Stimulated activated CD4-positive, alpha-beta T cell treated with anti-CD3 and anti-CD28 coated beads, Interleukin-15, amount 100 ng/mL, for 1 hour (primary cell): ENCODE results near the gene EFNB1.

Experiments used
- DNase-seq, 2 donors: peaks; one replicate each; pipeline ENCODE4 v3.0.0-alpha.2; 2020; ENCODE audit warnings: low read depth in 1 of 2, low spot score in 1 of 2

The EFNB1 gene

DNA sequence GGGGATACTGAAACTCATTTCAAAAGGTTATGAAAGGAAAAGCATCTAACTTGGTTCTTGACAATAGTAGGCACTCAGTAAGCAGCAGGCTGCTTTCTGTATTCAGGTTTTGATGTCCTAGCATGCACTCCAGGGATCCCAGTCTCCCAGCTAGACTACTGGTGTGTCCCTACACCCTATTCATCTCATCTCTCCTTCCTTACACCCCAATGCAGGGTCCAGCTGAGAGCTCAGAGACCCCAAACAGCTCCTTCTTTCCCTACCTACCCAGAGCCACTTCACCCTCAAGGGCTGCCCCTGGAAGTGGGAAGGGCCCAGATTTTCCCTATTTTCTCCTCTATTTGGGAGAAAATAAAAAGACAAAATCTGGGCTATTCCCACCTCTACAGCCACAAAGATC lies 1.6 kb upstream of the EFNB1 start:
- no peak for DNase-seq

DNA sequence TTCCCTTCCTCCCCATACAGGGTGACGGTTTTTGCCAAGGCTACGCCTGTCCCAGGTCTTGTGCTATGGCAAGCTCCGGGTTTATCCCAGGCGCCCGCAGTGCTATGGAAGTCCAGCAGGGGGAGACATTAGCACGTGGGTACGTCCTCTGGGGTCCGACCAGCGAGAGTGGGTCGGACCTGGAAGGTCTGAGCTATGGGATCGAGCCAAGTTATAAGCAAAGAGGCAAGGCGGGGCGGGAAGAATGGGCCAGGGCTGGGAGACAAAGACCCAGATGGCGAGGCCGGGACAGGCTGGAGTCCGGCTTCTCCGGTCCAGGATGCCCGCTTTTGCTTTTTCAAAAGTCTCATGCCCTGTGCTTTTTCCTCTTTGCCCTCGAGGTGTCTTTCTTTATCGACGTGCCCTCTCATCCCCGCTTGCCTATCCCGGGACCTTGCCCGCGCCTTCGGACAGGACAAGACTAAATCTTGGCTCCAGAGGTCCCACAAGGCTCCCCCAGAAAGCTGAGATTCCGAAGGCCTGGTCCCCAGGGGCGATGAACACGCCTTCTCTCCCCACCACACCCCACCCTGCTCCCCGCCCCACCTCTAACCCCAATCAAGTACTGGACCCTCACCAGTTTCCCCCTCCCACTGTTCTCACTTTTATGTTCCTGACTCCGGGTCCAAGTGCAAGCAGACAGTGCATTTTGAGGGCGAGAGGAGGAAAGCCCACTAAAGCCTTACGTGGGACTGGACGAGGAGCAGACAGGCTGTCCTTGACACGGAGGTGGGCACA lies 785 bp upstream of the EFNB1 start:
- DNase-seq: peak; percentile 54 to 69

DNA sequence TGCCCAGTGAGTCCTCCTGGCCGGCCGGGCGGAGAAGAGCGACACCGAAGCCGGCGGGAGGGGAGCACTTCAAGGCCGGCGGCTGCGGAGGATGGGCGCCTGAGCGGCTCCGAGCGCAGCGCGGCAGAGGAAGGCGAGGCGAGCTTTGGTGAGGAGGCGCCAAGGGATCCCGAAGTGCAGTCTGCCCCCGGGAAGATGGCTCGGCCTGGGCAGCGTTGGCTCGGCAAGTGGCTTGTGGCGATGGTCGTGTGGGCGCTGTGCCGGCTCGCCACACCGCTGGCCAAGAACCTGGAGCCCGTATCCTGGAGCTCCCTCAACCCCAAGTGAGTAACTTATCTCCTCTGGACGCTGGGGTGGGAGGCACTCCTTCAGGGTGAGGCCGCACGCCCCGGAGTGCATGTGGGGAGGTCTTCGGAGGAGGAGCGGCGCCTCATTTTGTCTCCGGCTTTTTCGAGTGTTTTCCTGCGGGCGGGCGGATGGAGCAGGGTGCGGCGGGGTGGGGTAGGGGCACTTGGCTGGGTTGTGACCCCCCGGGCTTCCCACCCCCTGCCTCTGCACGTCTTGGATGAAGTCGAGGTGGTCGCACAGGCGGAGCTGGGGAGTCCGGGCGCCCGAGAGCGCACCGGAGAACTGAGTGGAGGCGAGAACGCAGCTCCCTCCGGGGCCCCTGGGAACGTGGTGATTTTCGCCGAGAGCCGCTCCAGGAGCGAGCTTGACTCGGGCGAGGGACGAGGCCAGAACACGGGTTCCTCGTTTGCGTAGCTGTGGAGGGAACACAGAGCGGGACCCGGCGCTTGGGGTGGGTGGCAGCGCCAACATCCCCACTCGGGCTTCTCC lies 979 bp downstream of the EFNB1 start:
- no peak for DNase-seq

DNA sequence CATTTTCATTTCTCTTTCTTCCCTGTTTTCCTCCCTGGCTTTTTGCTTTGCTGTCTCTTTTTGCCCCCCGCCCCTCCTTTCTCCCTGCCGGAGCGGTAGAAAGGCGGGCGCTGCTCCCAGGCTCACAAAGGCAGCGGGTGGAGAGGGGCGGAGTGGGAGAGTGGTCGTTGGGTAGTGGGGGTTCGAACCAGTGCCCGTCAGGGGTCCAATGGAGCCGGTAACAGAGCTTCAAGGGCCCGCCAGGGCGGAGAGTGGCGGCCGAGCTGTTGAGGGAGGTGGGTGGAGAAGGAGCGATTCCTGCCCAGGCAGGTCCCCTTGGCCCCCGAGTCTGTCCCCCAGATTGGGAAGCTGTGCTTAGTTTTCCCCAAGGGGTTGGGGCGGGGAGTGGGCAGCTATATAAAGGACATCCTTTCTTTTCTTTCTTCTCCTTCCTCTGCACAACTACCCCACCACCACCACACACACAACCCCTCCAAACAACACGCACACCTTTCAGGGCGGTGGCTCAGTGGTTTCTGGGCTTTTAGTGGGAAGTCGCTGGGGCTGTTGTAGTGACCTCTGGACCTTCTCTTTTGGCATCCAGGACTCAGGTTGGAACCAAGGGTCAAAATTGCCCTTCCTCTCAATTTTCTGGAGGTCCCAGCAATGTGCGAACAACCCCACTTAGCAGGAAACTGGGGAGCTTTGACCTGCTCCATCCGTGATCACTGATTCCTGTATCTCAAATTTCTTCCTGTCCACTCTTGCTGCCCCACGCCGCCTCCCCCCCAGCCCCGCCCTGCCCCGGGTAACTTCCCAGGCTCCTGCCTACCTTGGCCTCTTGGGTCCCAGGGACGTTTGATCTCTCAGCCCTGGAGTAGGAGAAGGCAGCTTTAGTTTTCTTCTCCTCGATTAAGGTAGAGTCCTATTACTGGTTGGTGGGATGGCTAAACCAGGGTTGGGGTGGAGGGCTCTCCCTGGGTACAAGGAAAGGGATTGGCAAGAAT lies 1.9 kb downstream of the EFNB1 start:
- DNase-seq: no peak

DNA sequence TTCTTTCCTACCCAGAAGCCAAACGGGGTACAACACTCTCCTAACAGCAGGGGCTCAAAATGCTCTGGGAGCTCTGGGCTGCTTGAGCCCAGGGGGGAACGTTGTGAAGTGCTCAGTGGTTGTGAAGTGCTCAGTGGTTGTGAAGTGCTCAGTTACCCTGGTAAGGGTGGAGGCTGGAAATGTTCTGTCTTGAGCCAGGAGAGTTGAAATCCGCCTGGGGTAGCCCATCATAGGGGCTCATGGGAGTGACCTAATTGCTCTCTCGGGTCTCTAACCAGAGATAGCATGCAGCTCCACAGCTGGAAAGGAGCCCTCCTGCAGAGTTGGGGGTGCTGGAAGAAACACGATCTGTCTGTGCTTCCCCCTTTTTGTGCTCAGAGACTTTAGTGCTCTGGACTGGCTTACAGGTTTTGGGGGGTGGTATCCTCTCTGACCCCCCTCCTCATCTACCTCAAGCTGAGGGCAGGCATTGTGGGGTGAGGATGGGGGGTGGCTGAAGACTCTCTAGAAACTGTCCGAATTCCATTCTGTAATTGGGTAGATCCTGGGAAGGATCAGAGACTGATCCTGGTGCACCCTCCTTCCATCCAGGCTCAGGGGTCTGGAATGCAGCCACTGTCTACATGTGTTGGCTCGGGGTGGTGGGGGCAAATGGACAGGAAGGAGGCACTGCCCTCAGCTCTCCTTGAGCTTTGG lies 2.7 kb downstream of the EFNB1 start:
- DNase-seq: no peak

DNA sequence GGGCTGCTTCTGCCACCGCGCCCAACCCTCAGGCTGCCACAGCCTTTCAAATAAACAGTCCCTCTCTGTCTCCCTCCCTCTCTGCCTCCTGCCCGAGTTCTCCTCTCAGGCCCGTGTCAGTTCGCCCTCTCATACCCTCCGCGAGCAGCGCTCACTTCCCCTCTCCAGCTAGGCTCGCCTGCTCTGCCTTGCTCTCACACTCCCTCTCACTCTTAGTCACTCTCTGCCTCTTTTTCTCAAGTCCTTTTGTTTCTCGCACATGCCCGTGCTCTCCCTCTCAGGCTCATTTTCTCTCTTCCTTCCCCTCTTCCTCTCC lies 3.2 kb downstream of the EFNB1 start:
- no peak for DNase-seq

DNA sequence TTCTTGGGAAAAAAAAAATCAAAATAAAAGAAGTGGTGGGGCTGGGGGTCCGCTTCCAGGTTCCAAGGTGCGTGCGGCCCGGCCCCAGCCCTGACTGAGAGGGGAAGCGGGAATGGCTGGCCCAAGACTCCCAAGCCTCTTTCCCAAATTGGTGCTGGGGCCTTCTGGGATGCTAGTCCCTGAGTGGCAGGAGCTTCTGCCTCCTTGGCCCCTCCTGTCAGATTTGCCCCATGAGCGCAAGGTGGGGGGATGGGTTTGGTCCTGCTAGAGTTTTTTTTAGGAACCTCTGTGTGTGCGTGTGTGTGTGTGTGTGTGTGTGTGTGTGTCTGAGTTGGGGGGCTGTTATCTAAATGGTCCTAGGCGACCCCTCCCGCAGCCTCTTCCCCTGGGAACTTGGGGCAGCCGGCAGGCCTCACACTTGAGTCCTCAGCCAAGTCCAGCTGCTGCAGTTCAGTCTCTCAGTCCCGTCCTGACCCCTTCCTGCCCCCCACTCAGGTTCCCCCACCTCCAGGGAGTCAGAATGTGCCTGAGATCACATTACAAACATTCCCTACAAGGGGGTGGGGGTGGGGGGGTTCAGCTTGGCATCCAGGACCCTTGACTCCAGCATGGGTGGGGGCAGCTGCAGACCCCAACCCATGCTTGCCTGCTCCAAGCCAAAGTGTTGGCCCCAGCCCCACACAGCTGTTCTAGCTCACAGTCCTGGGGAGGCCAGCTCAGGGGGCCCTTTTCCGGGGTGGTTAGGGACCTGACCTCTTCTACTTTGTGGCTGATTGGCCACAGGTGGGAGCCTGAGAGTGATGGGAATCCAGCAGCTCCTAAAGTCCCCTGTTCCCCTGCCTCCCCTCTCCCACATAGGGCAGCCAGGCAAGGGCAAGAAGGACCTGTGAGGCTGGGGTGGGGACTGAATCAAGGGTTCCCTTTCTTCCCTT lies 4.0 kb downstream of the EFNB1 start:
- DNase-seq: no peak

DNA sequence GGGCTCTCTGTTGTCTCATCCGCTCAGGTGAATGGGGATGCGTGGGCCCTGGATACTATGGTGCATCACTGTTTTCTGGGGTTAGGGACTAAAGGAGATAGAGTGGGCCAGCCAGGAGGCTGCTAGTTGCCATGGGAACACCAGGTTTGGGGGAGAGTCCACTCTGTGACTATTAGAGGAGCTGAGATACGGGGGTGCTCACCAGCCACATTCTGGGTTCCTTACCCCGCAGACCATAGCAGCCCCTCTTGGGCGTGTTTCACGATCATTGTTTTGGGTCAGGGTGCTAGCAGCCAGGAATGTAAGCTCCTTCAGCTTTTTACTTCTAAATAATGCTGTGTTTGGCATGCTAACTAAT lies 4.6 kb downstream of the EFNB1 start:
- DNase-seq: no peak

DNA sequence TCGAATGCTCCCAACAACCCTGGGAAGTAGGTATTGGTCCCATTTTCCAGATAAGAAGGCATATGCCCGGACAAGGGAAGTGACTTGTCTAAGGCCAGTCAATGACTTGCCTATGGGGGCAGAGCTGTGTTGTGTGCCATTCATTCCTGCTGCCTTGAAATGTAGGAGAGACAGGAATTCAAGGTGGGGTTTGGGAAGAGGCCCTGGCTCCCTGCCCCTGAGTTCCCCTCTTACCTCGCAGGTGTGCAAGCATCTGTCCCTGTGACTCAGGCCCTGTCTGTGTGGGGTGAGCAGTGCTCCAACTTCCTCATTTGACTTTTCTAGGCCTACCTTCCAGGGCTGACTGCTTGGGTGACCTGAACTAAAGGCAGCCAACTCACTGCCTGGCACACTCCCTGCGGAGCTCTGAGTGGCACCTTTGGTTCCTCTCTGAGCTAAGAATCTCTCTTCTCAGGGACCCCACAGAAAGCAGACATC lies 5.1 kb downstream of the EFNB1 start:
- no peak for DNase-seq

DNA sequence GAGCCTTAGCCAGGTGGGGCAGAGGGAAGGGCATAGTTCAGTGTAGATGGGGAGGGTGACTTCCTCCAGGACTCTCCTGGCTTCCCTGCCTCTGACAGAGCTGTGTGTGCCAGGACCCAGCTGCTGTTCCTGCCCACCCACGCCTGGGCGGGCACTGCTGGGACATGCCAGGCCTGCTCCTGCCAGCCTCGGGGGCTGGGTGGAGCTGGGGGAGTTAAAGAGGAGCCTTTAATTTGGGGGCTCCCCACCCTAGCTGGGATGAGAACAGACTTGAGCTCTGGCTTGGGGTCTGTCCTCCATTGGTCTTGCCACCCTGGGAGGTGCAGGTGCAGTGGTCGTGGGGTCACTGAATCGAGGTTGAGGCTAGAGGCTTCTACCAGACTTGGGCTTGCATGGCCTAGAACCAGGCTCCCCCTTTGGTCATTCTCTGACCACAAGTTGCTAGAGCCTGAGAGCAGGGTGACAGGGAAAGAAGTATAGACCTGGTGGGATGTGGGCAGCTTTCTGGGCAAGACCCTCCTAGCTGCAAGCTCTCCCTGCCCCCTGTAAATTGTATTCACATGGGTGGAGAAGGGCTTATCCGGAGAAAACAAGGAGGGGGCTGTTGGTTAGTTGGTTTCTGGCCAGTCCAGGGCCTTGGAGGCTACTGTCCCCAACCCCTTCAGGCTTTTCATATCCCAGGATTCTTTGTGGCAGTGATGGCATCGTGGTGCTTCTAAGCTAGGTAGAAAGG lies 5.7 kb downstream of the EFNB1 start:
- DNase-seq: no peak

DNA sequence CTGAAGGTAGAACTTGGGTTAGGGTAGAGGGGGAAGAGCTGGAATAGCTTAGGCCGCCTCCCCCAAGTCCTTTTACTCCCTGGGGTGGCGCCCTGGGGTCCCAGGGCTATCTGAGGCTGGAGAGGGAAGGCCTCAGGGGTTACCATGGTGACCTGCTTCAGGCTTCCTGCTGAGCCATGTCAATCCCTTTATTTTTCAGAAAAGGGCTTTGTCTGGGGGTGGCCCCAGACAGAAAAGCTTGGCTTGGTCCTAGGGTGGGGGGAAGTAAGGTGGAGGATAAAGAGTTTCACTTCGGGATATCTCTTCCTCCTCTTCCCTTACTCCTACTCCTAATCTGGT lies 6.3 kb downstream of the EFNB1 start:
- no peak for DNase-seq

DNA sequence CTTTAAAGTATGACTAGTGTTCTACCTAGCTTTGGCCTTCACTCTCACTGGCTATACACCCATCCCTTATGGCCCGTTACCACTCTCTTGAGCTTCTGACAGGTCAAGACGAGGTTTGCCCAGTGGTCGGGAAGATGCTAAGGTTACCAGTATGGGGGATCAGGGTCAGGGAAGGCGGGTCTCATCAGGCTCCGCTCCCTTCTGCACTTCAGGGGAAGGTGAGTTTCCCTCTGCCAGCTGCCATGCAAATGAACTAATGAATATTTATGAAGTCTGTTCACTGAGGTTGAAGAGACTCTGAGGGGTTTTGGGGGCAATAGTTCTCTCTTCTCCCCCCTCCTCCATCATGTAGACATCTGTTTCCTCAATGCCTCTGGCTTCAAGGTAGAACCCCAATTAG lies 6.6 kb downstream of the EFNB1 start:
- no peak for DNase-seq

DNA sequence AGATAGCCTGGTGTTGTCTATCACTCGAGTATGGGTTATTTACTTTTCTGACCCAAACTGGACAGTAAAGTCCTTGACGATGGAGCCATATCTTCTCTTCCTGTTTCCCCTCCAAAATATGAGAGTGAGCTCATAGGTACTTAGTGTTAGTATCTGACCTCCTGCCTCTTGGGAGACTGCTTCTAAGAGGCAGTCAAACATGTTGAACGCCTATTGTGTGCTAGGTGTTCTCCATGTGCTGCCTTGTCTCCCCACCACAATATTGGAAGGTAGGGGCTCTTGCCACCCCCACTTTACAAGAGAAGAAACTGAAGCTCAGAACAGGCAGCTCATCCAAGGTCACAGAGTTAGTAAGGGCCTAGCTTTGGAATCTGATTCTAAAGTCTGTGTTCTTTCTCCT lies 8.3 kb downstream of the EFNB1 start:
- no peak for DNase-seq

DNA sequence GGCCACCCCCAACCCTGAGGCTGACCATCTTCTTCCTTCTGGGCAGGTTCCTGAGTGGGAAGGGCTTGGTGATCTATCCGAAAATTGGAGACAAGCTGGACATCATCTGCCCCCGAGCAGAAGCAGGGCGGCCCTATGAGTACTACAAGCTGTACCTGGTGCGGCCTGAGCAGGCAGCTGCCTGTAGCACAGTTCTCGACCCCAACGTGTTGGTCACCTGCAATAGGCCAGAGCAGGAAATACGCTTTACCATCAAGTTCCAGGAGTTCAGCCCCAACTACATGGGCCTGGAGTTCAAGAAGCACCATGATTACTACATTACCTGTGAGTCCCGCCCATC lies 9.7 kb downstream of the EFNB1 start:
- no peak for DNase-seq

DNA sequence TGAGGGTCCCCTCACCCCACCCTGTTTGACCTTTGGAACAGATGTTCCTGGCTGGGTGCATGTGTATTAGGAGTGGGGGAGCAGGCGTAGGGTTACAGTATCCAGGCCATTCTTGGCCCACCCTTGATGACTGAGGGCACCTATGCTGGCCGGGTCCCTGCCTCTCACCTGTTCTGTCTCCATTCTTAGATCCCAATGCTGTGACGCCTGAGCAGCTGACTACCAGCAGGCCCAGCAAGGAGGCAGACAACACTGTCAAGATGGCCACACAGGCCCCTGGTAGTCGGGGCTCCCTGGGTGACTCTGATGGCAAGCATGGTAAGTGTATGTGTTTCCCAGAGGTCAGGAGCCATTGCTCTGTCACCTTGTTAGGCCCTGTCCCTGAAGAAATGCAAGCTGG lies 10.9 kb downstream of the EFNB1 start:
- DNase-seq: no peak

DNA sequence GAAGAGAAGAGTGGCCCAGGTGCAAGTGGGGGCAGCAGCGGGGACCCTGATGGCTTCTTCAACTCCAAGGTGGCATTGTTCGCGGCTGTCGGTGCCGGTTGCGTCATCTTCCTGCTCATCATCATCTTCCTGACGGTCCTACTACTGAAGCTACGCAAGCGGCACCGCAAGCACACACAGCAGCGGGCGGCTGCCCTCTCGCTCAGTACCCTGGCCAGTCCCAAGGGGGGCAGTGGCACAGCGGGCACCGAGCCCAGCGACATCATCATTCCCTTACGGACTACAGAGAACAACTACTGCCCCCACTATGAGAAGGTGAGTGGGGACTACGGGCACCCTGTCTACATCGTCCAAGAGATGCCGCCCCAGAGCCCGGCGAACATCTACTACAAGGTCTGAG lies 11.4 kb downstream of the EFNB1 start:
- DNase-seq: no peak

DNA sequence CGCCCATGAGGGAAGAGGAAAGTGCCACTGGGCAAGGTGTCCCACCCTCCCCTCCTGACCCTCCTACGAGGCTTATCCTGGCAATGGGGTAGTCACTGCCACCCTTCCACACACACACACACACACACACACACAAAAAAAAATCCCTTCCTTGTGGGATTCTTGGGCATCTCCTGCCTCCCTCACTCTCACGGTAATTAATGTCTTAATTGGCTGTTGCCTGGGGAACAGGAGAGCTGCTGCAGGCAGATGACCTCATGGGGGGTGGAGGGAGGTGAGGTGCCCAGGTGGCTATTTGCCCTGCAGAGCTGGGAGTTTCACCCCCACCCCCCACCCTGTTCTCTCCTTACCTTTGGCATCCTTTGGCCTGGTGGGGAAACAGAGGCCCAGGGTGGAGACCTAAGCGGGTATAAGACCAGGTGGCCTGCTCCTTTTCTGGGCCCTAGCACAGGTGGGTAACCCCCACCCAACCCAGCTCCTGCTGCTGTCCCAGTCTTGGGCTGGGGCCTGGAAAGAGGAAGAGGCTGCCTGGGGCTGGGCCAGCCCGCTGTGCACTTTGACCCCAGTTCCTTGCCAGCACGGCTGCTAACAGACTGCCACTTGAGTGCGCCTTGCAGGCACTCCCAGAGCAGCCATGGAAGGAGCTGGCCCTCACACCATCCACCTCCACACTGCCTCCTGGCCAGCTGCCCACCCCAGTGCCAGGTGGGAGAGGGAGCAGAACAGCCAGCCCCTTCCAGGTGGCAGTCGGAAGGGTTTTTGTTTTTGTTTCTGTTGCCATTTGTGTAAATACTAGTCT lies 12.6 kb downstream of the EFNB1 start:
- no peak for DNase-seq

DNA sequence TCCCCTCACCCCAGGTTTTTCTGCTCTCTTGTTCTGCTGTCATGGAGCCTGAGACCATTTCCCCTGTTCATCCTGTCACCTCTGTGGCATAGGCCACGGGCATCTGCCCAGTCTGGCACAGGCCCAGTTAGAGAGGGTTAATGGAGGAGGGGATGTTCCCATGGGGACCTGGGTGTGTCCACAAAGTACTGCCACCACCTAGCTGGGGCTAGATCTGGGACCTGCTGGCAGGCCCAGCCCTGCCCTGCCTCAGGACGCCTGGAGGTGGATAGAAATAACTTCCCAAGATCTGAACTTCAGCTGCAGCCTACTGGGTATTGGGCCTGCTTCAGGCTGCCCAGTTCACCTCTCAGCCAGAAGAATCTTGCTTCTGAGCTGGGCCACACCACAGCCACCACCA lies 13.5 kb downstream of the EFNB1 start:
- DNase-seq: no peak
